Caki2 (cell line): ENCODE measurements around the gene OR5B12. TPM values are rescaled to one million over a fixed set of nuclear protein-coding genes. Genes with fewer than 3 reads are reported as not detected.
"Not testable (repeated sequence)": the region's sequence is repeated elsewhere in the genome, so short reads cannot be mapped to it uniquely, and the experiment has no call there.

Experiments
- DNase-seq: peaks from one replicate; pipeline ENCODE4 v3.0.0-alpha.2; 2015; ENCODE audit warnings: low read depth
- in situ Hi-C: cut with HindIII; loops from 2 replicates; pipeline ENCODE4 v1.10.0; 2016; ENCODE audit warnings: low sequenced_read_pairs, low pct_unique_long_range_greater_than_20kb, mixed read lengths
- total RNA-seq: library from RNA; depleted of rRNA; stranded (reverse); fragments of >200 nt; shearing (Covaris generic); gene quantifications from 2 replicates; pipeline ENCODE4 v1.2.3, GENCODE V29; 2014; ENCODE audit warnings: low replicate concordance; rRNA removed

OR5B12 gene
- not detected in 2 replicates for total RNA-seq

DNA sequence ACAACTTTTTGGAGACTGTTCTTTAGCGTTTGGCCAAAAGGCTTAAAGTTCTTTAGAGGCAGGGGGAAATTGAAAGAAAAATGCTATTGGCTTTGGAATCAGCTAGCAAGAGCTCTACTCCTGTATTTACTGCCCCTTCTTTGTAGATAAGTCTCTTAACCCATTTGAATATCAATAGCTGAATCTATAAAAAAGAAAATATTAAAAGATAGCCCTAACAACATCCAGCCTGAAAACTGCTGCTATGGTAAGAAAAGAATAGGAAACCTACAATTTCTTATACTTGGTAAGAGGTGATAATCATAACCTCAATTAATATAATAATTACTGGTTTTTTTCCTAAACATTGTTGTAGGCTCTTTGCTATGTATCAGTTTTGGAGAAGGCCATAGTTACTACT, at the start of gene OR5B12:
TSS of gene OR5B12 (minus strand) at position 101 of the 400 bp plus-strand sequence. CDS start 2,085 bp downstream, outside the sequence.
- DNase-seq = no peak
- in situ Hi-C loops = no loop called here

DNA sequence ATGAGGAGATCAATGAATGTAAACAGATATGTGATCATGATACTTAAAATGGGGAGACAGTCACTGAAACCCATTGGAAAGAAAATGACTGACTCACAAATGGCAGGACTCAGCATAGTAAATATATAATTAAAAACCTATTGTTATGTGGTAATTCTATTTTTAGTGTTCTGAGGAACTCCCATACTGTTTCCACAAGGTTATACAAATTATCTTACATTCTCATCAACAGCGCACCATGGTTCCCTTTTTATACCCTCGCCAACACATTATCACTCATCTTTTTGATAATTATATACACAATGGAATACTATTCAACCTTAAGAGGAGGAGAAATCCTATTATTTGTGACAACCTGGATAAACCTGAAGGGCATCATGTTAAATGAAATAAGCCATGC, 48.8 kb upstream of the OR5B12 start:
- DNase-seq = no peak
- in situ Hi-C loops = no loop called here

GRCh38 chr11:58487170-58487569, 45.1 kb upstream of the OR5B12 start:
- DNase-seq = no peak
- in situ Hi-C loops = no loop called here

DNA sequence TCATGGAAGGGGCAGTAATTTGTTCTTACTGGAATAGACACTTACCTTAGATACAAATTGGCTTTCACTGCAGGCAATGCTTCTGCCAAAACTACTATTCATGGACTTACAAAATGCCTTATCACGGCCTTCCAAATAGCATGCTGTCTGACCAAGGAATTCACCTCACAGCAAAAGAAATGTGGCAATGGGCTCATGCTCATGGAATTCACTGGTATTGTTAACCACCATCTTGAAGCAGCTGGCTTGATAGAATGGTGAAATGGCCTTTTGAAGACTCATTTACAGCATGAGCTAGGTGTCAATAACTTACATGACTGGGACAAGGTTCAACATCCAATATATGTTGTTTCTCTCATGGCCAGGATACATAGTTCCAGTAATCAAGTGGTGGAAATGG, 43.9 kb upstream of the OR5B12 start:
- in situ Hi-C loops = no loop called here
- DNase-seq = no peak

DNA sequence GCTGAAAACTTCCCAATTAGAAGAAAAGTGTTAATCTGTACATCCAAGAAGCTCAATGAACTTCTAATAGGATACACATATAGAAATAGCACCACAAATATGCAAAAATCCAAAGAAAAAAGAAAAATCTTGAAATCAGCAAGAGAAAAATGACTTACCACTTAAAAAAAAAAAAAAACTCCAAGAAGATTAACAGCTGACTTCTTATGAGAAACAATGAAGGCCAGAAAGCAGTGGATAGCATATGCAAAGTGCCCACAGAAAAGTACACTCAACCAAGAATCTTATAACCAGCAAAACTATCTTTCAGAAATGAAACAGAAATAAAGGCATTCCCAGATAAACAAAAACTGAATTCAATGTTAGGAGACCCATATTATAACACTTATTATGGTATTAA, 29.9 kb upstream of the OR5B12 start:
- in situ Hi-C loops = no loop called here
- no peak for DNase-seq

- in situ Hi-C loops = no loop called here
- DNase-seq = no peak
These were observed 24.3 kb upstream of the OR5B12 start for GRCh38 chr11:58466293-58466692.

DNA sequence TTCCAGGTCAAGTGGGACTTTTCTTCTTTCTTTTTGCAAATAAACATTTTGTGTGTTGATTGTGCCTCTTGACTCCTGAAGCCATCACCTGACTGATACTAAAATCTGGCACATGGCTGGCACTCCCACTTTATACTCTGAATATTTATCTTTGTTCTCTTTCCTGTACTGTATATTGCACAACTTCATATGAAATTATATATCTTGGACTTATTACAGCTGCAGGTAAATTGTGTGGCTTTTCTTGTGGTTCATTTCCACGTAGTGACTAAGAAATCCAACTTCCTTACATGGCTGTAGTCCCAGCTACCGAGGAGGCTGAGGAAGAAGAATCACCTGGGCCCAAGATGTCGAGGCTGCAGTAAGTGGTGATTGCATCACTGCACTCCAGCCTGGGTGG, 23.7 kb upstream of the OR5B12 start:
- in situ Hi-C loops = no loop called here
- DNase-seq = no peak

DNA sequence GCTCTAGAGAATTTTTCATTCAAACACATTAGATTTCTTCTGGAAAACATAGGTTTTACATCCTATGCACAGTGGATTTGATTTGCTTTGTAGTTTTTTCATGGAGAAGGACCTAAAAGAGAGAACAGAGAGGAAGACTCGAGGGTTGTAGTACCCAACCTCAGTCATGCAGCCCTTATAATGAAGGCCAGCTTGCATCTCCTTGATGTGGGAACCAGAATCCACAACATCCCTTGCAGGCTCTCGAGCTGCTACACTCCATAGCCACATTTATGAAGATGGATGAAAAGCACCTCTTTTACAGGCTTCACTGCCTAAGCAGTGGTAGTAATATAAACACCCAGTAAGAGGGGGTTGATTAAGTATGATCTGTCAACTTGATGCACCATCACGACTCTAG, 9.5 kb upstream of the OR5B12 start:
- in situ Hi-C loops = no loop called here

DNA sequence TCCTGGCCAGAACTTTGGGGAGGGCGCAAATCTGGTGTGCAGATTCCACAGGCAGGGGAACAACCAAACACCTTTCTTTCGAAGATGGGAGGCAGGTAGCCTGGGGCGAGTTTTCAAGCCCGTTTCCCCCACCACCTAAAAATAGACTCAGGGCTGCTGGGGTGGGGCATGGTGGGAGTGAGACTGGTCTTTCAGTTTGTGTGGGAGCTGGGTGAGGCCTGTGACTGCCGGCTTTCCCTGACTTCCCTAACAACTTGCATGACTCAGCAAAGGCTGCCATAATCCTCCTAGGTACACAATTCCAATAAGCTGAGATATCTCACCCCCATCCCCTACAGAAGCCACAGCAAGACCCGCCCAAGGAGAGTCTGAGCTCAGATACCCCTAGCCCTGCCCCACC, 4.3 kb upstream of the OR5B12 start:
- DNase-seq = no peak
- in situ Hi-C loops = no loop called here

More for the DNA sequence above, 9.5 kb upstream of the OR5B12 start:
- no peak for DNase-seq

DNA sequence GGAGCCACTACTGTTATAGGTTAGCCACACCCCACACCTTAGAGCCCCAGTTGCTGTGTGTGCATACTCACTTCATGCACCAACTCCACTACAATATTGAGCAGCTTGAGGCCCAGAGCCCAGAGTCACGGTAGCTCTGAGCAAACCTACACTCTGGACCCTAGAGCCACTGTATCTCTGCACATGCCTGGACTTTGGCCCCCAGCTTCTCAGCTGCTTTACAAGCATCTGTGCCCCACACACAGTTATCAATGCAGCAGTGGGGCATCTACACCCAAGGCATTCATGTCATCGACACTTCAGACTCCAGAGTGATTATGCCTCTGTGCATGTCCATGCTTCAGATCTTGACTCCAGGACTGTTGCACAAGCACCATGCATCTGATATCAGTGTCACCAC, 2.3 kb upstream of the OR5B12 start:
- DNase-seq = no peak
- in situ Hi-C loops = no loop called here

GRCh38 chr11:58438486-58438885, 3.5 kb downstream of the OR5B12 start:
- in situ Hi-C loops = no loop called here
- no peak for DNase-seq

GRCh38 chr11:58434217-58434616, 7.8 kb downstream of the OR5B12 start:
- in situ Hi-C loops = no loop called here
- no peak for DNase-seq

DNA sequence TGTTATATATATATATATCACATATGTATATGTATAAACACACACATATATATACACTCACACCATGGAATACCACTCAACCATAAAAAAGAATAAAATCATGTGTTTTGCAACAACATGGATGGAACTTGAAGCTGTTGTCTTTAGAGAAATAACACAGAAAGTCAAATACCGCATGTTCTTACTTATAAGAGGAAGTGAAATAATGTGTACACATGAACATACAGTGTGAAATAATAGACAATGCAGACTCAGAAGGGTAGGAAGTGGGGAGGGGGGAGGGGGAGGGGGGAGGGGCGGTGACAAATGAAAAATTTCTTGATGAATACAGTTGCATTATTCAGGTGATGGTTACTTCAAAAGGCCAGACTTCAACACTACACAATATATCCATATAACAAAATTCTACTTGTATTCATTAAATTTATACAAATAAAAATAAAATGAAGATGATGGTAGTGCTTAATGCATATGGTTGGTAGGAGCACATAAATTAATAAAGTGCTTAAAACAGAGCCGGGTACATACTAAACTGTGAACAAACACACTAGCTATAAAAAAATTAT, 8.3 kb downstream of the OR5B12 start:
- DNase-seq = no peak
- in situ Hi-C loops = no loop called here

- no peak for DNase-seq
- in situ Hi-C loops = no loop called here
These were observed 12.8 kb downstream of the OR5B12 start for GRCh38 chr11:58429273-58429672.

- in situ Hi-C loops = no loop called here
These were observed 14.0 kb downstream of the OR5B12 start, which contains the start of gene OR5B2 for GRCh38 chr11:58428021-58428420. TSS of gene OR5B2 (minus strand) at chr11:58428121. CDS start at chr11:58423261, 4,860 bp downstream.

DNA sequence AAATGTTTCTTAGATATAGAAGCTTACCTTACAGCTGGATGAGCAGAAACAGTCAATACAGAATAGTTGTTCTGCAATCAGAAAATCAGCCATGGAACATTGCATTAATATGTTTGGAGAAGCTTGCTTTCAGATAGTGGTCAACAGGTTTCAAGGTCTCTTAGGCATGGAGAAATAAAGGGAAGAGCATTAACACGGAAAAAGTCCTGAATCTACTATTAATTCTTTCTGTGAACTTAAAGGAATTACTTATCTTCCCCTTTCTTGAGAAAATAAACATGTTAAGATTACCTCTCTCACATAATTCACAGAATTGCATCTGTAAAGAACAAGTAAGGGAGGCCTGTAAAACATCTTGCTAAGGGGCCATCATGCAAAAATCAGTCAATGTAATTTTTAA, 35.3 kb downstream of the OR5B12 start, which contains the start of gene OR5B3:
TSS of gene OR5B3 (minus strand) at position 101 of the 400 bp plus-strand sequence. CDS start 3,465 bp downstream, outside the sequence.
- no peak for DNase-seq
- in situ Hi-C loops = no loop called here

More at GRCh38 chr11:58428021-58428420, 14.0 kb downstream of the OR5B12 start, which contains the start of gene OR5B2:
- DNase-seq = no peak

DNA sequence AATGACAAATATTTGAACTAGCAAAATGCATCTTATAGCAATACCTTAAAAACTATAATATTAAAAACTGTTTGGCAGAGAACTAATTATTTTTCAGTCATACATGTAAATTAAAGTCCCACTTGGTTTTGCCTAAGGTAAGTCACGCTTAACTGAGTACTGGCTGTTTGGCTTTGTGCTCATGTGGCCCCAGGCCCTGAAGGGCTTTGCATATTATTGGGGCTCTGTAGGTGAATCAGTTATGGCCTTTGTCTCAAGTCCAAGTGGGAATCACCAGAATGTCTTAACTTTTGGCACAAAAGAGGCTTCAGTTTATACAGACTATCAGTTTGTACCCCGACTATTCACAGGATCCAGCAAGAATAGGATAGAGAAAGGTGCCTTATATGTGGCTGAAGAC, 42.4 kb downstream of the OR5B12 start:
- in situ Hi-C loops, DNase-seq: not testable (repeated sequence)

GRCh38 chr11:58395581-58395980, 46.5 kb downstream of the OR5B12 start:
- DNase-seq = no peak
- in situ Hi-C loops = no loop called here

DNA sequence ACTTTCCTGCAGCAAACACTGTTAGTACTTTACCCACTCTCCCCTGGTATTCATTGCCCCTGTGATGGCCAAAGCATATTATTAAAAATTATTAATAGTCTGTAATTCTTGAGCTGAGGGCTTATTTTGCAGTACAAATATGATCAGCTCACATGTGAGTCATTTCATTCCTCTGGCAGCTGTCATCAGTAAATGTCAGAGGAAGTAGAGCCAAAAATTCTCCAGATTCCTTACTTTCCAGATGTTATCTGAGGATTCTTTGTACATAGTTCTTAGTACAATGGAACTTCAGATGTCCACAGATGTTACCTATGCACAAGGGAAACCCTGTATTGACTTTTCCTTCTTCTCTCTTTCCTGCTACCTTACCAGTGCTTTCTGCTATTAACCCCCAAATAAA, 47.8 kb downstream of the OR5B12 start:
- in situ Hi-C loops = no loop called here

GRCh38 chr11:58392746-58393145, 49.3 kb downstream of the OR5B12 start:
- DNase-seq = no peak
- in situ Hi-C loops = no loop called here

More for the DNA sequence above, 47.8 kb downstream of the OR5B12 start:
- DNase-seq = no peak
